Measurements from ENCODE around the gene PRTG.

DNA sequence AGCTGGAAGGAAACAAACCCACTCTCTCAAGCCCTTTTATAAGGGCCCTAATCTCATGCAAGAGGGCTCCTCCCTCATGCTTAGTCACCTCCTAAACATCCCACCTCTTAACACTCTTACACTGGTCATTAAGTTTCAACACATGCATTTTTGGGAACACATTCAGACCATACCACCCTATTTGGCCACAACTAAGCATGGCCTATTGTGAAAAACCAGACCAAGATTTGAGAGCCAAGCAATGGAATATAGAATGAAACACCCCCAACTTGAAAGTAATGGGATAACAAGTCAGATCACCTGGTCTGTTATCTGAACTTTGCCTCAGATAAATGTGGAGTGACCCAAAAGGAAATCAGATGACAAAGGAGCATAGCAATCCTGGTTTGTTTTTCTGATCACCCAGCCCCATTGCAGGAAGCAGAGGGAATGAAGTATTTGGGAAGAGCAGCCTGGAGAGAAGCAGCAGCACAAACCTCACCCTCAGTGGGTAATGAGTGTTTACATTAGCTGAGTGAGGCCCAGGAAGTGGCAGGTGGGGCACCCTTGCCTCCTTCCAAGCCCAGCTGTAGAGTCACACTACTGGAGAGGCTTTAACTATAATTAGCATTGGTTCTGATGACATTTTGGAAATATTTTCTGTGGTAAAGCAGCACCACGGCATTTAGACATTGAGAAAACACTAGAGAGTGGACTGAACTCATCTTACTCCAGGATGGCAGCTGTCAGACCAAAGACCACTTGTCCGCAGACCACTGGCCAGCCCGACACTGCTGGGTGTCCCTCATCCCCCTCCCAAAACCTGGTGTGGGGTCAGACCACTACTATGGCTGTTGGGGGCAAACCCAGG is 48.8 kb upstream of the PRTG start:
- TF ChIP-seq CHD2 (IDR thresholded peaks at IDR 0.05; ENCODE audit: low read depth, low read length) (no peak), ZNF354B (CRISPR knock-in tag; IDR thresholded peaks at IDR 0.05) (no peak), ZNF792 (CRISPR knock-in tag; IDR thresholded peaks at IDR 0.05) (no peak), NR2C2 (CRISPR knock-in tag; IDR thresholded peaks at IDR 0.05; ENCODE audit: borderline replicate concordance) (no peak), PAX8 (CRISPR knock-in tag; IDR thresholded peaks at IDR 0.05; ENCODE audit: borderline replicate concordance) (no peak), NR3C1 (CRISPR knock-in tag; IDR thresholded peaks at IDR 0.05) (no peak), TEAD2 (CRISPR knock-in tag; IDR thresholded peaks at IDR 0.05) (no peak), GLI4 (CRISPR knock-in tag; IDR thresholded peaks at IDR 0.05; ENCODE audit: borderline replicate concordance) (no peak), RNF2 (conservative IDR thresholded peaks at IDR 0.05; ENCODE audit: low read depth) (no peak), ZNF143 (CRISPR knock-in tag; IDR thresholded peaks at IDR 0.05) (no peak), RELA (CRISPR knock-in tag; IDR thresholded peaks at IDR 0.05) (no peak), ZNF563 (CRISPR knock-in tag; IDR thresholded peaks at IDR 0.05) (no peak)
- TF ChIP-seq, protein P1, sequence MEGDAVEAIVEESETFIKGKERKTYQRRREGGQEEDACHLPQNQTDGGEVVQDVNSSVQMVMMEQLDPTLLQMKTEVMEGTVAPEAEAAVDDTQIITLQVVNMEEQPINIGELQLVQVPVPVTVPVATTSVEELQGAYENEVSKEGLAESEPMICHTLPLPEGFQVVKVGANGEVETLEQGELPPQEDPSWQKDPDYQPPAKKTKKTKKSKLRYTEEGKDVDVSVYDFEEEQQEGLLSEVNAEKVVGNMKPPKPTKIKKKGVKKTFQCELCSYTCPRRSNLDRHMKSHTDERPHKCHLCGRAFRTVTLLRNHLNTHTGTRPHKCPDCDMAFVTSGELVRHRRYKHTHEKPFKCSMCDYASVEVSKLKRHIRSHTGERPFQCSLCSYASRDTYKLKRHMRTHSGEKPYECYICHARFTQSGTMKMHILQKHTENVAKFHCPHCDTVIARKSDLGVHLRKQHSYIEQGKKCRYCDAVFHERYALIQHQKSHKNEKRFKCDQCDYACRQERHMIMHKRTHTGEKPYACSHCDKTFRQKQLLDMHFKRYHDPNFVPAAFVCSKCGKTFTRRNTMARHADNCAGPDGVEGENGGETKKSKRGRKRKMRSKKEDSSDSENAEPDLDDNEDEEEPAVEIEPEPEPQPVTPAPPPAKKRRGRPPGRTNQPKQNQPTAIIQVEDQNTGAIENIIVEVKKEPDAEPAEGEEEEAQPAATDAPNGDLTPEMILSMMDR (CRISPR knock-in tag; IDR thresholded peaks at IDR 0.05) = no peak

All from HepG2 (cell line).